Subcutaneous abdominal adipose tissue (tissue), 5 donors: ENCODE results near the gene ZFP3.
"Not testable (repeated sequence)": the region's sequence is repeated elsewhere in the genome, so short reads cannot be mapped to it uniquely, and the experiment has no call there.

Source experiments
- H3K27ac ChIP-seq: one replicate; pipeline ENCODE4 v1.7.0; 2013; ENCODE audit warnings: low read depth, mild to moderate bottlenecking, inconsistent platforms, low read length, moderate library complexity
- H3K27me3 ChIP-seq, 5 donors: one replicate each; pipeline ENCODE4 v1.7.0; 2013; ENCODE audit warnings: low read length in 5 of 5, inconsistent platforms in 1 of 5; ENCODE audit not compliant: control insufficient read depth in 5 of 5, insufficient read depth in 4 of 5
- H3K36me3 ChIP-seq, 5 donors: one replicate each; pipeline ENCODE4 v1.7.0; 2013; ENCODE audit warnings: low read length in 5 of 5; ENCODE audit not compliant: control insufficient read depth in 5 of 5, insufficient read depth in 5 of 5
- H3K4me1 ChIP-seq, 5 donors: one replicate each; pipeline ENCODE4 v1.7.0; 2013; ENCODE audit warnings: low read length in 5 of 5, mild to moderate bottlenecking in 3 of 5, moderate library complexity in 1 of 5; ENCODE audit not compliant: control insufficient read depth in 5 of 5, insufficient read depth in 5 of 5
- H3K4me3 ChIP-seq, 5 donors: one replicate each; pipeline ENCODE4 v1.7.0; 2013; ENCODE audit warnings: low read length in 5 of 5, low read depth in 1 of 5
- H3K9ac ChIP-seq, 5 donors: one replicate each; pipeline ENCODE4 v1.7.0; 2013; ENCODE audit warnings: low read length in 5 of 5, mild to moderate bottlenecking in 4 of 5, moderate library complexity in 3 of 5
- H3K9me3 ChIP-seq, 5 donors: one replicate each; pipeline ENCODE4 v1.7.0; 2013; ENCODE audit warnings: low read length in 5 of 5; ENCODE audit not compliant: control insufficient read depth in 5 of 5
- donor health status: healthy.
- donor health status: healthy.
- donor health status: healthy.
- donor health status: healthy.
- donor health status: healthy.

Gene ZFP3

DNA sequence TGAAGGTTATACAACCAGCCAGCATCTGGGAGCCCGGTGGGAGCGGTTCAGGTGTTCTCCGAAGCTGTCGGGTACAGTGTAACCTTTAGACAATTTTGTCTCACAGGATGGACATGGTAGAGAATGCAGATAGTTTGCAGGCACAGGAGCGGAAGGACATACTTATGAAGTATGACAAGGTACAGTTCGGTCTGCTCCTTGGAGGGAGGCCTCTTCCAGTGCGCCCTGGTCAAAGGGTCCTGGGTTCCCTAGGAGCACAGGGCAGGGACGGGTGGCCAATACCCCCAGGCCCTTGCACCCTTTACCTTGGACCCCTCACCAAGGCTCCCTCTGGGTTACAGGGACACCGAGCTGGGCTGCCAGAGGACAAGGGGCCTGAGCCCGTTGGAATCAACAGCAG, 52.0 kb downstream of the ZFP3 start:
- not testable (repeated sequence) for H3K9me3 ChIP-seq, H3K27me3 ChIP-seq, H3K36me3 ChIP-seq, H3K27ac ChIP-seq, H3K4me1 ChIP-seq, H3K9ac ChIP-seq, H3K4me3 ChIP-seq

DNA sequence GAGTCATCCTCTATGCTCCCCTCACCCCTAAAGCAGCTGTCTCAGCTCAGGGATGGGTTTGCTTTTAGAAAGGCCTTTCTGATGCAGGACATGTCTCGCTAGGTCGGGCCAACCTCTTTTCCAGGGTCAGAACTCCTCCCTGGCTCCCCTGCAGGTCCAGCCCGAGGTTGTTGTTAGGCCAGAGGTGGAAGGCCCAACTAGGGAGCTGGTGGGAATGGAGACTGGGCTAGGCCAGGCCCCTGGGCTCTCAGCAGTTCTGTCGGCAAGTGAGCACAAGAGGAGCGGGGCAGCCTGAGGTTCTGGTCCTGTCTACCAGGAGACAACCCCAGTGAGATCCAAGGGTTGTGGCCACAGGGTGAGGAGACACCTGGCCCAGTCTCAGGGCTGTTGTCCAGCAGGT, 52.4 kb downstream of the ZFP3 start:
- H3K9me3 ChIP-seq, H3K9ac ChIP-seq, H3K36me3 ChIP-seq, H3K4me1 ChIP-seq, H3K27ac ChIP-seq, H3K4me3 ChIP-seq, H3K27me3 ChIP-seq: not testable (repeated sequence)

DNA sequence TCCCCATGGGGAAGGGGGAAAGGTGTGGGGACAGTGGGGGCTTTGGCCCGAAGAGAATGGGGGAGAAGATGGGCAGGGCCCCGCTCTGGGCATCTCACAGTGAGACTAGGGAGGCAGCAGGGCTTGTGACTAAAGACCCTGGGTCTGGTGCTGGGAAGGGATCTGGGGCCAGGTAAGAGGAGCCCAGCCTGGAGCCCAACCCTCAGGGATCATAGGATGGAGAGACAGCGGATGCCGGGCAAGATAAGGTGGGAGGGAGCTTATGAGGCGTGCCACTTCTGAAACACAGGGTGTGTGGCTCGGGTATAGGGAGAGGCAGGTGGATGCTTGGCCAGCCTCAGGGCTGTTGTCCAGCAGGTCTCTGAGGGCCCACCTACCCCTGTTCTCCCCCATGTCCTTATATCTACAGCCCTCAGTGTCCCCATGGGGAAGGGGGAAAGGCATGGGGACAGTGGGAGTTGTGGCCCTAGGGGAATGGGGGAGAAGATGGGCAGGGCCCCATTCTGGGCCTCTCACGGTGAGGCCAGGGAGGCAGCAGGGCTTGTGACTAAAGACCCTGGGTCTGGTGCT, 53.0 kb downstream of the ZFP3 start:
- Histone ChIP-seq H3K4me1 (peaks cover 0 to 5% (median 0%) of the 10 kb centered on the region in 5 donors), H3K36me3 (no peaks in the 10 kb centered on the region), H3K27me3 (peaks cover 0 to 4% (median 2%) of the 10 kb centered on the region in 5 donors), H3K9me3 (no peaks in the 10 kb centered on the region), H3K4me3 (no peak overlapping the region), H3K9ac (no peak overlapping the region), H3K27ac (no peak overlapping the region)

DNA sequence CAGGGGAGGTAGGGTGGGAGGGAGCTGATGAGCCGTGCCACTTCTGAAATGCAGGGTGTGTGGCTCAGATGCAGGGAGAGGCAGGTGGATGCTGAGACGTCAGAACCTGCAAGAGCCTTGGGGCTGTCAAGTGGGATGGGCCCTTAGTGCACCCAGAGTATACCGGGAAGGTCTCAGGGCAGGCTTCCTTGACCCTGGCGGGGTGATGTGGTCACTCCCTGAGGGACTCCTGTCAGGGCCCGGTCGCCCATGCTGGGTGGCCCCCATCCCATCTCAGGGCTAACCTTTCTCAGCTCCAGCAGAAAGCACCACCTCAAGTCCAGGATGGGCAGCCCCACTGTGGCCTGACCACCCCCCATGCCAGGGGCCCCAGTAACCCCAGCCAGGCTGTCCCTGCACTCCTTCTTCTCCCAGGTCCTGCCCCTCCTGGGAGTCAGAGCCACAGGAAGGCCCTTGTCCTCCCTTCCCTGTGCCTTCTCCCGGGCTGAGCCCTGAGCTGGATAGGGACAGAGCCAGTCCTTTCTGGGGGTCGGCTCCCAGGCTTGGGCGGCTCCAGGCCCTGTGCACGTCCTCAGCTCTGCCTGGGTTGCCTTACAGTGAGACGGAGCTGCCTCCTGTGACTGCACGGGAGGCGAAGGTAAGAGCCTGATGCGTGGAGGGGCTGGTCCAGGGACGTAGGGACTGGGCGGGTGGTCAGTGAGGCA, 53.7 kb downstream of the ZFP3 start:
- not testable (repeated sequence) for H3K9ac ChIP-seq, H3K4me1 ChIP-seq, H3K9me3 ChIP-seq, H3K36me3 ChIP-seq, H3K4me3 ChIP-seq, H3K27me3 ChIP-seq, H3K27ac ChIP-seq

DNA sequence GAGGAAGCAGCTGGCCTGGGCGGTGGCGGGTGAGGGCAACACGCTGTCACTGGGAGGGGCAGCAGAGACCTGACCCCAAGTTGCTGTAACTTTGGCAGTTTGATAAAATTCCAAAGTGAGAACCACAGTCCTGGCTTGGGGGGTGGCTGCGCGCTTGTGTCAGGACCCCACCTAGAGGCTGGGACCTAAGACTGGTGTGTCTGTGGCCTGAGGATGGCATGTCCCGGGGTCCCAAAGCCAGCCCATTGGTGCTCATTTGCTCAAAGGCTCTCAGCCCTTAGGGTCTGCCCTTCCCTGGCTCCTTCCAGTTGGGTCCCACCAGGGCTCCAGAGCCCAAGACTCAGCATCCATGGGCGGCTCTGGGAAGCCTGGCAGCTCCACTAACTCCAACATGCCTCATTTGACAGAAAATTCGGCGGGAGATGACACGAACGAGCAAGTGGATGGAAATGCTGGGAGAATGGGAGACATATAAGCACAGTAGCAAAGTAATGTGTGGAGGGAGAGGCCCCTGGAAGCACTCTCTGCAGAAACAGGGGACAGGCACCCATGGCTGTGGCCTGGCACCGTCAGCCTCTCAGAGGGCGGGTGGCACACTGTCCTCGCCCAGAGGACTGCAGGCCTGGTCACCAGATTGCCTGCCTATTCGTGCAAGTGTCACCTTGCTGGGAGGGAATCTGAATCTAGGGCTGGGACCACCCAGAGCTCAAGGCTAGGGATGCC, 54.4 kb downstream of the ZFP3 start:
- H3K4me1 ChIP-seq, H3K9me3 ChIP-seq, H3K4me3 ChIP-seq, H3K36me3 ChIP-seq, H3K27ac ChIP-seq, H3K27me3 ChIP-seq, H3K9ac ChIP-seq: not testable (repeated sequence)

DNA sequence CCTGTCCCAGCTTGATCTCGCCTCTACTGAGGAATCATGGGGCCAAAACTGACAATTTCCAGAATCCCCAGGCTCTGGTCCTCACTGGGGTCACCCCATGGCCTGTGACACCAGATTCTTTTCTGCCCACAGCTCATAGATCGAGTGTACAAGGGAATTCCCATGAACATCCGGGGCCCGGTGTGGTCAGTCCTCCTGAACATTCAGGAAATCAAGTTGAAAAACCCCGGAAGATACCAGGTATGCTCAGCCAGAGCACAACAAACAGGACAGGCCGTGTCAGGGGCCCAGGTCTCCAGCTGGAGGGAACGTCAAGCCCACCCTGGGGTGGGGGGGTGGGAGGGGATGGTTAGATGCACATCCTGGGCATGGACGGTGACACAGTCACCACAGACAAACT, 55.0 kb downstream of the ZFP3 start:
- peaks cover 0 to 2% (median 0%) of the 10 kb centered on the region in 5 donors for H3K27me3 ChIP-seq
- no peak overlapping the region for H3K9ac ChIP-seq
- peaks cover 0 to 5% (median 0%) of the 10 kb centered on the region in 5 donors for H3K4me1 ChIP-seq
- H3K36me3 ChIP-seq = no peaks in the 10 kb centered on the region
- H3K27ac ChIP-seq = no peak overlapping the region
- H3K9me3 ChIP-seq = no peaks in the 10 kb centered on the region
- no peak overlapping the region for H3K4me3 ChIP-seq

DNA sequence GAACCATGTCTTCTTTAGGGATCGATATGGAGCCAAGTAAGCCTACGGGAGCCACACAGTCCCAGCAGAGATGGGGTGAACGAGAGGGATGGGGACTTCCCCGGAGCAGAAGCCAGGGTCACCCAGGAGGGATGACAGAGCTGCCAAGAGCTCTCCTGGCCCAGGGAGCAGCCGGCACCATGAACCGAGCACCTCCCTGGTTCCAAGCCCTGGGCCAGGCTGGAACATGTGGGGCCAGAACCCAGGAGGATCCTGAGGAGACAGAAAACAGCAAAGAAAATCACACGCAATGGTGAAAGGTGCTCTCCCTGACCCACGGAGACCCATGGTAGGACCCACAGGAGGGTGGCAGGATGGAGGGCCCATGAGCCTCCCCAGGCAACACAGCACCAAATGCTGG, 55.7 kb downstream of the ZFP3 start:
- not testable (repeated sequence) for H3K4me1 ChIP-seq, H3K27me3 ChIP-seq, H3K9me3 ChIP-seq, H3K27ac ChIP-seq, H3K9ac ChIP-seq, H3K36me3 ChIP-seq, H3K4me3 ChIP-seq

DNA sequence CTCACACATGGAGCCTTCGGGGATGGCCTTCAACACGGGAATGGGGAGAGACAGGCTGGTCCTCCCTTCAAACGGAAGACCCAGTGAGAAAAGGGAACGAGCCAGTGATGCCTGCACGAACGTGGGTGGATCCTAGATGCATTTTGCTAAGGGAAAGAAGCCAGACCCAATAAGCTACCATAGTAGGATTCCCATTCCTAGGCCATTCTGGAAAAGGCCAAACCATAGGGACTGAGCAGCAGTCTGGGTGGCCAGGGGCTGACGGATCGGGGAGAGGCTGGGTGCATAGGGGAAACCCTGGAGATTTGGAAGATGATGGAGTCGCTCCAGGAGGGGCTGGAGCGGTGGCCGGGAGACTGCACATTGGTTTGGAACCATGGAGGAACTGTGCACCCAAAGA, 56.3 kb downstream of the ZFP3 start:
- H3K4me3 ChIP-seq, H3K27ac ChIP-seq: not testable (repeated sequence)

DNA sequence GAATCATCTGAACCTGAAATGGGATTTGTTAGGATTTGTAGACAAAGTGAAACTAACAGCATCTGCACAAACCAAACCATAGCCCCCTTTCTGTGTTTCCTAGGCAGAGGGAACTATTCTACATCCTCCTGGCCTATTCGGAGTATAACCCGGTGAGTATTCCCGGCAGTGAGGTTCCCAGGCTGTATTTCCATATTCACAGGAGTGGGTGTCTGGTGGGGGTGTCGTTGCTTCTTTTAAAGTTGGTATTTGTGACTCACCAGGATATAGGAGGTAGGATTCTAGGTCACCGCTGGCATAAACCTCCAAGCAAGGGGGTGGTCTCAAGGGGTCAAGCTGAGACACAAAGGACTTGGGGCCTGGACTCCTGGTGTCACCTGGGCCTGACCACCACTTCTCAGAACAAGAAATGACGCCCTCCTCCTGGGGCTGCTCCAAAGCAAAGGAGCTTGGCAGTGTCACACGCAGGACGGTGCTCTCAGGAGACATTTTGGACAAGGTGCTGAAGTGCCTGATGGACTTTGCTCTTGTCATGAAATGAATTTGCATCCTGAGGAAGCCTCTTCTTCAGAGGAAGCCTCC, 57.0 kb downstream of the ZFP3 start:
- H3K27ac ChIP-seq, H3K36me3 ChIP-seq: not testable (repeated sequence)

More for the DNA sequence above, 56.3 kb downstream of the ZFP3 start:
- not testable (repeated sequence) for H3K4me1 ChIP-seq, H3K27me3 ChIP-seq, H3K9ac ChIP-seq, H3K36me3 ChIP-seq, H3K9me3 ChIP-seq

More for the DNA sequence above, 57.0 kb downstream of the ZFP3 start:
- H3K27me3 ChIP-seq, H3K4me1 ChIP-seq, H3K9me3 ChIP-seq, H3K4me3 ChIP-seq, H3K9ac ChIP-seq: not testable (repeated sequence)
